CD4-positive, alpha-beta T cell treated with Interleukin-21 for 1 hour (primary cell): ENCODE data around the gene CREB3L2.

ENCODE experiments used
- DNase-seq: peaks from one replicate; pipeline ENCODE4 v3.0.0-alpha.2; 2020

The CREB3L2 gene

GRCh38 chr7:137949416-137950262 lies 52.2 kb downstream of the CREB3L2 start:
- DNase-seq: no peak

GRCh38 chr7:137948845-137949330 lies 53.0 kb downstream of the CREB3L2 start:
- no peak for DNase-seq

- DNase-seq: no peak
These were observed 53.6 kb downstream of the CREB3L2 start for GRCh38 chr7:137948083-137948844.

- DNase-seq: no peak
These were observed 54.8 kb downstream of the CREB3L2 start for GRCh38 chr7:137947046-137947445.

GRCh38 chr7:137946011-137946410 lies 55.9 kb downstream of the CREB3L2 start:
- DNase-seq: no peak

- DNase-seq: no peak
These were observed 57.7 kb downstream of the CREB3L2 start for GRCh38 chr7:137944168-137944567.

GRCh38 chr7:137943132-137943551 lies 58.7 kb downstream of the CREB3L2 start:
- no peak for DNase-seq

GRCh38 chr7:137942484-137943115 lies 59.3 kb downstream of the CREB3L2 start:
- no peak for DNase-seq

GRCh38 chr7:137940656-137941518 lies 61.0 kb downstream of the CREB3L2 start:
- DNase-seq: no peak

- DNase-seq: no peak
These were observed 61.7 kb downstream of the CREB3L2 start for GRCh38 chr7:137940218-137940617.

GRCh38 chr7:137937202-137937560 lies 64.7 kb downstream of the CREB3L2 start:
- DNase-seq: no peak

GRCh38 chr7:137936509-137937201 lies 65.2 kb downstream of the CREB3L2 start:
- no peak for DNase-seq

GRCh38 chr7:137935884-137936508 lies 65.9 kb downstream of the CREB3L2 start:
- peak; percentile 38 for DNase-seq

- DNase-seq: peak; percentile 27
These were observed 66.7 kb downstream of the CREB3L2 start for GRCh38 chr7:137934941-137935883.

- no peak for DNase-seq
These were observed 67.6 kb downstream of the CREB3L2 start for GRCh38 chr7:137934176-137934826.

- no peak for DNase-seq
These were observed 68.4 kb downstream of the CREB3L2 start for GRCh38 chr7:137933270-137934017.

GRCh38 chr7:137932881-137933269 lies 69.0 kb downstream of the CREB3L2 start:
- no peak for DNase-seq

- DNase-seq: no peak
These were observed 70.1 kb downstream of the CREB3L2 start for GRCh38 chr7:137931823-137932222.

- DNase-seq: no peak
These were observed 71.3 kb downstream of the CREB3L2 start for GRCh38 chr7:137930581-137930980.
